ENCODE results near the gene TLE1.

Gene TLE1

DNA sequence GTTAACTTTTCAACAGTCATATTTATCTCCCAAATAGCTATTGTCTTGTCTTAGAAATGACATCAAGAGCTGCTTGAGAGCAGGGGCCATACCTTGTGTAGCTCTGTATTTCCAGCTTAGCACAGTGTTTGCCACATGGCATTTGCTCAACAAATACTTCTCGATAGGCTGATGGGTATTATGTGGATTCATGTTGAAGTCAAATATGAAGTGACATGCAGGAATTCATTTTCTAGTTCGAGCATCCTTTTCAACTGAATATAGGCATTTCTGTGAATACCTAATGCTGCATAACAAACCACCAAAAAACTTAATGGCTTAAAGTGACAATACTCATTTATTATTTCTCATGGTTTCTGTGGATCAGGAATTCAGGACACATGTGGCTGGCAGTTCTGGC, 125.6 kb downstream of the TLE1 start:
- Histone ChIP-seq H3K27ac (ENCODE audit: low read depth, low read length, poor library complexity, severe bottlenecking) (no peak overlapping the region), H4K20me1 (ENCODE audit: insufficient read depth, low read length) (no peaks in the 10 kb centered on the region), H3K9ac (ENCODE audit: low read length) (no peak overlapping the region), H3K4me2 (ENCODE audit: low read length) (no peak overlapping the region), H3K4me1 (ENCODE audit: insufficient read depth, low read length, severe bottlenecking) (no peaks in the 10 kb centered on the region), H3K4me3 (ENCODE audit: low read depth, low read length, poor library complexity, severe bottlenecking) (no peak overlapping the region), H3K79me2 (ENCODE audit: insufficient read depth, low read length) (no peaks in the 10 kb centered on the region), H3K9me3 (ENCODE audit: low read length) (no peaks in the 10 kb centered on the region), H2AFZ (ENCODE audit: low read length) (no peak overlapping the region), H3F3A (ENCODE audit: insufficient read depth, low read length) (no peaks in the 10 kb centered on the region), H3K36me3 (ENCODE audit: insufficient read depth, low read length) (no peaks in the 10 kb centered on the region), H3K9me2 (ENCODE audit: low read depth, low read length) (no peaks in the 10 kb centered on the region), H3K27me3 (ENCODE audit: insufficient read depth, low read length) (no peaks in the 10 kb centered on the region)
- no peak for TF ChIP-seq EZH2 (IDR thresholded peaks at IDR 0.05; ENCODE audit: borderline replicate concordance, low read length)
- TF ChIP-seq, protein P1, sequence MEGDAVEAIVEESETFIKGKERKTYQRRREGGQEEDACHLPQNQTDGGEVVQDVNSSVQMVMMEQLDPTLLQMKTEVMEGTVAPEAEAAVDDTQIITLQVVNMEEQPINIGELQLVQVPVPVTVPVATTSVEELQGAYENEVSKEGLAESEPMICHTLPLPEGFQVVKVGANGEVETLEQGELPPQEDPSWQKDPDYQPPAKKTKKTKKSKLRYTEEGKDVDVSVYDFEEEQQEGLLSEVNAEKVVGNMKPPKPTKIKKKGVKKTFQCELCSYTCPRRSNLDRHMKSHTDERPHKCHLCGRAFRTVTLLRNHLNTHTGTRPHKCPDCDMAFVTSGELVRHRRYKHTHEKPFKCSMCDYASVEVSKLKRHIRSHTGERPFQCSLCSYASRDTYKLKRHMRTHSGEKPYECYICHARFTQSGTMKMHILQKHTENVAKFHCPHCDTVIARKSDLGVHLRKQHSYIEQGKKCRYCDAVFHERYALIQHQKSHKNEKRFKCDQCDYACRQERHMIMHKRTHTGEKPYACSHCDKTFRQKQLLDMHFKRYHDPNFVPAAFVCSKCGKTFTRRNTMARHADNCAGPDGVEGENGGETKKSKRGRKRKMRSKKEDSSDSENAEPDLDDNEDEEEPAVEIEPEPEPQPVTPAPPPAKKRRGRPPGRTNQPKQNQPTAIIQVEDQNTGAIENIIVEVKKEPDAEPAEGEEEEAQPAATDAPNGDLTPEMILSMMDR (IDR thresholded peaks at IDR 0.05; ENCODE audit: low read length), result no peak

DNA sequence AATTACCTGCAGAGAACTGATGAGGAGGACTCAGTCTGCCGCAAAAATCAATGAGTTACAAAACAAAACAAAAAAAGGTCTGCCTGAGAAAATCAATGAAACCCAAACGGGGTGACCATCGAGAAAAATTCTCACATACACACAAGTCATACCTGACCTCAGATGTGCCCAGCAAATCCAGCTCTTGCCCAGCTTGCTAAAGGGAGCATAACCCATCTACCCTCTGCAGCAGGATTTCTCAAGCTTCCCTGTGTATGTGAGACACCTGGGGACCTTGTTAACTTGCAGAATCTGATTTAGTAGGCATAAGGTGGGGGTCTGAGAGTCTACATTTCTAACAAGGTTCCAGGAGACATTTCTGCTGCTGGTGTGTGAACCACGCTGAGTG, 126.3 kb downstream of the TLE1 start:
- Histone ChIP-seq H3K9ac (ENCODE audit: low read length) (no peak overlapping the region), H3K36me3 (ENCODE audit: insufficient read depth, low read length) (no peaks in the 10 kb centered on the region), H3K9me3 (ENCODE audit: low read length) (no peaks in the 10 kb centered on the region), H3F3A (ENCODE audit: insufficient read depth, low read length) (no peaks in the 10 kb centered on the region), H3K4me2 (ENCODE audit: low read length) (no peak overlapping the region), H3K4me3 (ENCODE audit: low read depth, low read length, poor library complexity, severe bottlenecking) (no peak overlapping the region), H2AFZ (ENCODE audit: low read length) (no peak overlapping the region), H3K9me2 (ENCODE audit: low read depth, low read length) (no peaks in the 10 kb centered on the region), H4K20me1 (ENCODE audit: insufficient read depth, low read length) (no peaks in the 10 kb centered on the region), H3K79me2 (ENCODE audit: insufficient read depth, low read length) (no peaks in the 10 kb centered on the region), H3K27ac (ENCODE audit: low read depth, low read length, poor library complexity, severe bottlenecking) (no peak overlapping the region), H3K4me1 (ENCODE audit: insufficient read depth, low read length, severe bottlenecking) (no peaks in the 10 kb centered on the region), H3K27me3 (ENCODE audit: insufficient read depth, low read length) (no peaks in the 10 kb centered on the region)
- no peak for TF ChIP-seq EZH2 (IDR thresholded peaks at IDR 0.05; ENCODE audit: borderline replicate concordance, low read length)
- TF ChIP-seq, protein P1 (IDR thresholded peaks at IDR 0.05; ENCODE audit: low read length), result no peak

DNA sequence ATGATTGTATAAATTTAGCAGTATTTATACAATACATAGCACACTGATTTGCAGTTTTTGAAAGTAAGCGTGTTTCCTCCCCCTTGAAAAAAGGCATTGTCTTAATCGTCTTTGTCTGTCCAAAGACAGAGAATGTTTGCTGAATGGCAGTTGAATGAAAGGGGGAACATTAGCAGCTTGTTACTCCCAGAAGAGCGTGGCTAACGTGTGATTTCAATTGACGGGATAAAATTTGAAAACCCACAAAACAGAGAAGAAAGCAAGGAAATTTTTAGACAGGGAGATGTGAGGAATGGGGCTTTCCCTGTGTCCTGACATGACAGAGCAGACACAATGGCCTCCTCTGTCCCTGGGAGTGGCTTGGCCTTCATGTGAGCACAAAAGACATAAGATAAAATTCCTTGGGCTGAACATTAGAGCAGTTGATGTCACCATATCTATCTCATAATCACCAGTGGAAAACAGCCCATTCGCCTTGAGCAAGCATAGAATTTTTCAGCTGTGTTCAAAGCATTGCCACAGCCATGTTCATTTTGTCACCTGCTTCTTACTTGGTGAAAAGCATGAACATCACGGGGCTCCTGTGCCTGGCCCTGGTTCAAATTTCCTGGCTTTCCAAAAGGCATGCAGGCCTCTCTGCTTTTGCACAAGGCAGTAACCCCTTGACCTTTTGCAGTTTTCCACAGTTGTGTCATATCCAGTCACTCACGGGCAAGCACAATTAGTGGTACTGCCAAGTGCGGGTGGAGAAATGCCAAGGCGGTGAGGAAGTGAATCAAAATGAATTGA, 126.9 kb downstream of the TLE1 start:
- H3F3A ChIP-seq (ENCODE audit: insufficient read depth, low read length), result no peaks in the 10 kb centered on the region
- no peak for TF ChIP-seq EZH2 (IDR thresholded peaks at IDR 0.05; ENCODE audit: borderline replicate concordance, low read length)
- TF ChIP-seq, protein P1 (IDR thresholded peaks at IDR 0.05; ENCODE audit: low read length), result no peak
- H4K20me1 ChIP-seq (ENCODE audit: insufficient read depth, low read length), result no peaks in the 10 kb centered on the region
- H3K4me3 ChIP-seq (ENCODE audit: low read depth, low read length, poor library complexity, severe bottlenecking), result no peak overlapping the region
- no peaks in the 10 kb centered on the region for H3K9me2 ChIP-seq (ENCODE audit: low read depth, low read length)
- no peak overlapping the region for H3K27ac ChIP-seq (ENCODE audit: low read depth, low read length, poor library complexity, severe bottlenecking)
- H3K9ac ChIP-seq (ENCODE audit: low read length), result no peak overlapping the region
- H3K36me3 ChIP-seq (ENCODE audit: insufficient read depth, low read length), result no peaks in the 10 kb centered on the region
- no peak overlapping the region for H2AFZ ChIP-seq (ENCODE audit: low read length)
- H3K27me3 ChIP-seq (ENCODE audit: insufficient read depth, low read length), result no peaks in the 10 kb centered on the region
- no peaks in the 10 kb centered on the region for H3K9me3 ChIP-seq (ENCODE audit: low read length)
- no peaks in the 10 kb centered on the region for H3K4me1 ChIP-seq (ENCODE audit: insufficient read depth, low read length, severe bottlenecking)
- no peak overlapping the region for H3K4me2 ChIP-seq (ENCODE audit: low read length)
- H3K79me2 ChIP-seq (ENCODE audit: insufficient read depth, low read length), result no peaks in the 10 kb centered on the region
